GM18511 (cell line): ENCODE measurements around the gene TCEA3.

ENCODE experiments used
- ATAC-seq: cut with Tn5 transposase; IDR thresholded peaks from one replicate; pipeline ENCODE4 v1.9.1; 2021; ENCODE audit warnings: mild to moderate bottlenecking, moderate library complexity; ENCODE audit not compliant: unreplicated experiment

TCEA3 gene

GRCh38 chr1:23448846-23449245 is 24.3 kb upstream of the TCEA3 start:
- ATAC-seq, result no peak

- ATAC-seq, result no peak
Measured at GRCh38 chr1:23446661-23447310, 22.2 kb upstream of the TCEA3 start.

GRCh38 chr1:23444596-23445390 is 20.2 kb upstream of the TCEA3 start:
- ATAC-seq, result no peak

GRCh38 chr1:23444104-23444533 is 19.6 kb upstream of the TCEA3 start:
- ATAC-seq, result no peak

GRCh38 chr1:23442751-23443150 is 18.2 kb upstream of the TCEA3 start:
- no peak for ATAC-seq

- no peak for ATAC-seq
Measured at GRCh38 chr1:23441446-23442148, 17.0 kb upstream of the TCEA3 start.

- no peak for ATAC-seq
Measured at GRCh38 chr1:23438545-23438944, 14.0 kb upstream of the TCEA3 start.

- ATAC-seq, result no peak
Measured at GRCh38 chr1:23437355-23437664, 12.8 kb upstream of the TCEA3 start.

GRCh38 chr1:23436520-23437354 is 12.2 kb upstream of the TCEA3 start:
- ATAC-seq, result no peak

- no peak for ATAC-seq
Measured at GRCh38 chr1:23434260-23434775, 9.8 kb upstream of the TCEA3 start.

- no peak for ATAC-seq
Measured at GRCh38 chr1:23433122-23433521, 8.6 kb upstream of the TCEA3 start.

- ATAC-seq, result no peak
Measured at GRCh38 chr1:23431431-23431830, 6.9 kb upstream of the TCEA3 start.

GRCh38 chr1:23430803-23431202 is 6.3 kb upstream of the TCEA3 start:
- no peak for ATAC-seq

- no peak for ATAC-seq
Measured at GRCh38 chr1:23428136-23428905, 3.8 kb upstream of the TCEA3 start.

- no peak for ATAC-seq
Measured at GRCh38 chr1:23427550-23427949, 3.0 kb upstream of the TCEA3 start.

- no peak for ATAC-seq
Measured at GRCh38 chr1:23426828-23427227, 2.3 kb upstream of the TCEA3 start.

GRCh38 chr1:23425193-23425494 is 596 bp upstream of the TCEA3 start:
- ATAC-seq, result no peak

GRCh38 chr1:23423415-23424292 is 894 bp downstream of the TCEA3 start:
- no peak for ATAC-seq

GRCh38 chr1:23422941-23423340 is 1.6 kb downstream of the TCEA3 start:
- no peak for ATAC-seq
